Measurements from ENCODE around the gene CHN1.

The CHN1 gene

DNA sequence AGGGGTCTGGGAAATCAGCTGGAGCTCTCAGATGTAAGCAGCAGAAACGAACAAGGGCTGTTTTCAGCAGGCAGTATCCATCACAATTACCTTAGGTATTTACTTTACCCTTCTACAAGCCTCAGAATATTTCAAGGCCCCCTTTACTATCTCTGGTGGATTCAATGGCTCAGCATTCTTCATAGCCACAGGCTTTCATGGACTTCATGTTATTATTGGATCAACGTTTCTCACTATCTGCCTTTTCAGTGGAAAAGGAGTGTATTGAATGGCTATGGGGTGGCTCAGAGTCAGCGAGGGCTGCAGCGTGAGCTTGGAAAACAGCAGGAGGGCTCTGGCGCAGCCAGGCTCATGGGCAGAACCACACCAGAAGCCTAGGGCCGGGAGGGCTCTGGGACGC is 224.3 kb downstream of the CHN1 start:
- H3K27ac ChIP-seq: no peak overlapping the region
- TF ChIP-seq, protein P1, sequence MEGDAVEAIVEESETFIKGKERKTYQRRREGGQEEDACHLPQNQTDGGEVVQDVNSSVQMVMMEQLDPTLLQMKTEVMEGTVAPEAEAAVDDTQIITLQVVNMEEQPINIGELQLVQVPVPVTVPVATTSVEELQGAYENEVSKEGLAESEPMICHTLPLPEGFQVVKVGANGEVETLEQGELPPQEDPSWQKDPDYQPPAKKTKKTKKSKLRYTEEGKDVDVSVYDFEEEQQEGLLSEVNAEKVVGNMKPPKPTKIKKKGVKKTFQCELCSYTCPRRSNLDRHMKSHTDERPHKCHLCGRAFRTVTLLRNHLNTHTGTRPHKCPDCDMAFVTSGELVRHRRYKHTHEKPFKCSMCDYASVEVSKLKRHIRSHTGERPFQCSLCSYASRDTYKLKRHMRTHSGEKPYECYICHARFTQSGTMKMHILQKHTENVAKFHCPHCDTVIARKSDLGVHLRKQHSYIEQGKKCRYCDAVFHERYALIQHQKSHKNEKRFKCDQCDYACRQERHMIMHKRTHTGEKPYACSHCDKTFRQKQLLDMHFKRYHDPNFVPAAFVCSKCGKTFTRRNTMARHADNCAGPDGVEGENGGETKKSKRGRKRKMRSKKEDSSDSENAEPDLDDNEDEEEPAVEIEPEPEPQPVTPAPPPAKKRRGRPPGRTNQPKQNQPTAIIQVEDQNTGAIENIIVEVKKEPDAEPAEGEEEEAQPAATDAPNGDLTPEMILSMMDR (conservative IDR thresholded peaks at IDR 0.05): no peak

DNA sequence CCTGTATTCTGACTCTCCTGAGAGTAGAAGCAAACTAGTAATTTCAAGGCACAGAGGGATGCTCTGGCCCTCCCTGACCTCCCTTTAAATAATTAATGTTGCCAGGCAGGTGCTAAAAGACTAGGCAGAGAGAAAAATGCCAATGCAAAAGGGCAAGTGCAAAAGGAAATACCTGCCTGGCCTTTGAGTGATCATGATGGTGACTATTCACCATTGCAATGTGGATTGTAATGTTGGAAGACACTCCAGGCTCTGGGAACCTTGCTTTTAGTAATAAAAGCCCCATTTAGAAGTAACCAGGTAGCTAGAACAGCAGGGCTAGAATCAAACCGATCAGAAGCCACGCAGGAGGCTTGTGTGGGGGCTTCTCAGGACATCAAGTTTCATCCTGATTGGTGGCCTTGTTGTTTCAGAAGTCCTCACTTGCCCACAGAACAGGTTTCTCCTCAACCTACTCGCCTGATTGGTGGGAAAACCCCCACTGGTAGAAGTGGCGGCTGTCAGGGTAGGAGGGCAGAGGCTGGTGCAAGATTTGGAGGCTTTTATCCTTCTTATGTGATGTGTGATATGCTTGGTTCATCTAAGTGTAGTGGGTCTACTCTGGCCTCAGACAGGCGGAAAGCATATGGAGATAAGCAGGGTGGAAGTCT is 224.9 kb downstream of the CHN1 start:
- H3K27ac ChIP-seq: no peak overlapping the region
- TF ChIP-seq, protein P1 (conservative IDR thresholded peaks at IDR 0.05): no peak

DNA sequence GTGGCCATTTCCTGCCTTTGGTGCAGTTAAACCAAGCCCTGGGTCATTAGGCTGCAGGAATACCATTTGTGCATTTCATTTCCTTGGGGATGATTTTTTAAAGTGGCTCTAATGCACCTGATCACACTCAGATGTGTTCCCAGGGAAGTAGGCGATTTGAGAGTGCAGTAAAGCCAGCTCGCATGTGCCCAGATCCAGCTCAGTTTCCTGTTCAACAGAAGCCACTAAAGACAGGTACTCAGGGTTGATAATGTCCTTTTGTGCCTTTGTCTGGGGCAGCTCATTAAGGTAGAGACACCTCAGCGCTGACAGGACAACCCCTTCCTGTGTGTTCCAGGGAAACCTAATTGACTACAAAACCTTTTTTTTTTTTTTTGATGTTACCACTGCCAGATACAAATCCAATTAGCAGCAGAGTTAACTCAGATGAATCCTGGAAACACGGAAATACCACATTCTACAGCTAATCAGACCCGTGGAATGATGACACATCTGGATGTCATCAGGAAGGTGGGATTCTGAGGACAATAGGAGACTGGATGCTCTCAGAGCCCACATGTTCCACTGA is 225.7 kb downstream of the CHN1 start:
- no peak overlapping the region for H3K27ac ChIP-seq
- TF ChIP-seq, protein P1 (conservative IDR thresholded peaks at IDR 0.05): no peak

DNA sequence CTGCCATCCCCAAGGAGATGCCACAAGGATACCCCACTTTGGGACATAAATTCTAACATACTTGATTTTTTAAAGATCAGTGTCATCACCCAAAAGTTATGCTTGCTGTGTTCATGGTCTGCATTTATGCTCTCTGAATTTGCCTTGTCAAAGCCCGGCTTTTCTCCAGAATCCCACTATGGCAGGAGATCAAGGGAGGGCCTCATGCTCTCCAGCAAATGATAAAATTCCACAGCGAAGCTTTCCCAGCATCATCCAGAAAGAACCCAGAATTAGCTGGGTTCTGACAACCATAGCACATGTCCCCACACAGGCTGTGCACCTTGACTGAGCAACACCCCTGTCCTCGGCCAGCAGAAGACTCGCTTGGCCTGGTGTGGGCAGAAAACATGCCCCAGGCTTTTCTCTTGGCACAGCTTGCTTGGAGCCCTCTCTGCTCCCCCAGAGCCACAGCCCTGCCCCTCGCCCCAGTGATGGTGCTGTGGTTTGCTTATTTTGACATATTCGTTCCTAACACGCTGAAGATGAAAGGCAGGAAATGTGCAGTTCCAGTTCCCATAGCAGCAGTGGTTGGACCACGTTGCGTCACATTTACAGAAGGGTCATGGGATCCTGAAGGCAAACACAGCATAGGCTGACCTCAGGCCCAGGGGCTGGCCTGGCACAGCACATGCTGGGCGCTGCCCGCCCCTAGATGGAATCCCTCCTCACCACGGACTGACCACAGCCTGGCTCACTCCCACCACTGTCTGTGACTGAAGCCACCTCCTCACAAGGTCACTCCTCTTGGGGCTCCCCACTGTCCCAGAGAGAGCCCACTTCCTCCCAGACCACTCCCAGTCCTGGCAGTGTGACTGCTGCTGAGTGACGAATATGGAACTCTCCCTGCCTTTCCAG is 226.8 kb downstream of the CHN1 start:
- TF ChIP-seq, protein P1 (conservative IDR thresholded peaks at IDR 0.05): no peak
- no peak overlapping the region for H3K27ac ChIP-seq

DNA sequence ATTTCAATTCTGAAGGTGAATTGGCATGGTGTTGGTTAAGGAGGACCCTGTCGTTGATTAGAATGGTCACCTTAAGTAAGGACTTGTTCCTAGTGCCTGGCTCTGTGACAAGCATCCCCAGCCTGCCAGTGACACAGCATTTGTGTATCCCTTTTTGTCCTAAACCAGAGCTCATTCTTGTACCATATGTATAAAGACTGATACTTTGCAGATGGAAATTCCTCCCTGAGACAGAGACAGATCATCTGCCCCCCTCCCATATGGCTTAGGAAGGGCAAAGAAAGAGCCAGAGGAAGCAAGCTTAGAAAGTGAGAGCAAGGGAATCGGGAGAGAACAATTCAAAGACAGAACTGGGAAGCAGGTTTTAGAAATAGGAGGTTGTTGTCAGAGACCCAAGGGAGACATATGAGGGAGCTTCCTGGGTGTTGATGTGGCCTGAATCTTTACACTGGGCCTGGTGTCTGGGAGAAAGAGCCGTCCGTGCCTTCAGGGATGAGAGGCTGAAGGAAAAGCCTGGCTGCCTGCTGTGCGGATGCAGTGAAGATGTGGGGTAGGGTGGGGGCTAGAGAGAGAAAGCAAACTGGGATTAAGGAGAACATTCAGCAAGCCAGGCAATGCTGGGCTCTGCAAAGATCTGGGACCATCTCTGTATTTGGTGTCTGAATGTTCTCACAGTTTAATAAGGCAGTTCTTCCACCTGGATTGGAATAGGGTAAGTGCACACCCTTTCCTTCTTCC is 227.7 kb downstream of the CHN1 start:
- no peak overlapping the region for H3K27ac ChIP-seq
- TF ChIP-seq, protein P1 (conservative IDR thresholded peaks at IDR 0.05): no peak

DNA sequence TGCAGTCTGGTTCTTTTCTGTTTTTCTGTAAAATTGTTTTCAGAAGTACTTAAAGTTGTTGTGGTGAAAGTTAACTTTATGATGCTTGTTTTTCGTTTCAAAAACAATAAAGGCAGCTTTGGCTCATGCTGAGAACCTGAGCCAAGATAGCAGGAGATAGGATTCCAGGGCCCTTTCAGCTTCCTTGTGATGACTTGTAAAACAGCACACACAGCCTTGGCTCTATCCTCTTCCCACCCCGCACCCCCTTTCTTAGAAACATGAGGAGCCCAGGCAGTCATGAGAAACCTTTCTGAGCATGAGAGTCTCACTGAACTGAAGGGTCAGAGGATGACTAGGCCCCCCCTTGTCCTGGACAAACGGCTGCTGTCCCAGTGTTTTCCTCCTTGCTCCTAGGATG is 228.5 kb downstream of the CHN1 start:
- TF ChIP-seq, protein P1 (conservative IDR thresholded peaks at IDR 0.05): no peak

GRCh38 chr2:174776223-174776622 is 229.0 kb downstream of the CHN1 start:
- H3K27ac ChIP-seq: no peak overlapping the region
- TF ChIP-seq, protein P1 (conservative IDR thresholded peaks at IDR 0.05): peak; percentile 34

More for the DNA sequence above, 228.5 kb downstream of the CHN1 start:
- H3K27ac ChIP-seq: no peak overlapping the region

All from VCaP (cell line).